NCI-H526 treated with DMSO at 0.1 percent for 48 hours (cell line): ENCODE results near the gene C1QTNF1.
A peak's percentile ranks its signal among the peaks of the same experiment; 100 is the strongest.
"Not testable (repeated sequence)": the region's sequence is repeated elsewhere in the genome, so short reads cannot be mapped to it uniquely, and the experiment has no call there.

ENCODE experiments used
- DNase-seq: peaks from one replicate; lab custom pipeline; 2025; lab: John Stamatoyannopoulos, UW

The C1QTNF1 gene

GRCh38 chr17:79005063-79005861 is 18.7 kb upstream of the C1QTNF1 start:
- DNase-seq = no peak

GRCh38 chr17:79006046-79006445 is 17.9 kb upstream of the C1QTNF1 start:
- DNase-seq = no peak

GRCh38 chr17:79006794-79007503 is 17.0 kb upstream of the C1QTNF1 start:
- DNase-seq = no peak

- DNase-seq = no peak
These were observed 16.2 kb upstream of the C1QTNF1 start for GRCh38 chr17:79007504-79008381.

- DNase-seq = no peak
These were observed 15.1 kb upstream of the C1QTNF1 start for GRCh38 chr17:79008666-79009387.

GRCh38 chr17:79009397-79010303 is 14.3 kb upstream of the C1QTNF1 start, which contains the start of gene CANT1:
Gene CANT1 (minus strand): TSS chr17:79009764. CDS start chr17:78997622, 12,142 bp downstream.
- DNase-seq = peak; percentile 72

GRCh38 chr17:79010304-79010646 is 13.7 kb upstream of the C1QTNF1 start:
- no peak for DNase-seq

GRCh38 chr17:79011451-79012147 is 12.4 kb upstream of the C1QTNF1 start:
- DNase-seq = no peak

GRCh38 chr17:79012563-79013134 is 11.3 kb upstream of the C1QTNF1 start:
- no peak for DNase-seq

- DNase-seq = no peak
These were observed 9.7 kb upstream of the C1QTNF1 start for GRCh38 chr17:79014158-79014758.

GRCh38 chr17:79017546-79018369 is 6.2 kb upstream of the C1QTNF1 start:
- no peak for DNase-seq

GRCh38 chr17:79018370-79018695 is 5.6 kb upstream of the C1QTNF1 start:
- DNase-seq = no peak

- no peak for DNase-seq
These were observed 4.7 kb upstream of the C1QTNF1 start for GRCh38 chr17:79019261-79019631.

GRCh38 chr17:79019632-79020584 is 4.1 kb upstream of the C1QTNF1 start:
- peak; percentile 3 for DNase-seq

- no peak for DNase-seq
These were observed 3.2 kb upstream of the C1QTNF1 start for GRCh38 chr17:79020631-79021301.

- DNase-seq = not testable (repeated sequence)
These were observed 2.0 kb upstream of the C1QTNF1 start for GRCh38 chr17:79021929-79022328.

- DNase-seq = no peak
These were observed 1.4 kb upstream of the C1QTNF1 start for GRCh38 chr17:79022507-79022991.
